GM18870 (cell line): ENCODE data around the gene UTP3.
"Not testable (repeated sequence)": the region's sequence is repeated elsewhere in the genome, so short reads cannot be mapped to it uniquely, and the experiment has no call there.

Experiments used
- ATAC-seq: cut with Tn5 transposase; IDR thresholded peaks from one replicate; pipeline ENCODE4 v1.9.1; 2021; ENCODE audit warnings: moderate library complexity; ENCODE audit not compliant: unreplicated experiment

UTP3 gene

DNA sequence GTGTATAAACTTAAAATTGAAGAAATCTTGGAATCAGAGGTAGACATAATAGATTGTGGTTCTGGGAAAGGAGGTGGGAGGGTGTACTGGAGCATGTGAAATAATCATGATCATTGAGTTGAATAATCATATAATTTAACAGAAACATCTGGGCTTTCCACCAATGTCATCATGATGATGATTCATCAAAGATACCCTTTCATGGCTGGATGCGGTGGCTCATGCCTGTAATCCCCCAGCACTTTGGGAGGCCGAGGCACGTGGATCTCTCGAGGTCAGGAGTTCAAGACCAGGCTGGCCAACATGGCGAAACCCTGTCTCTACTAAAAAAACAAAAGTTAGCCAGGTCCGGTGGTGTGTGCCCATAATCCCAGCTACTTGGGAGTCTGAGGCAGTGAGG, 26.8 kb downstream of the UTP3 start:
- ATAC-seq: peak; percentile 5

- ATAC-seq: no peak
Observed at GRCh38 chr4:70718811-70719604, 30.7 kb downstream of the UTP3 start.

DNA sequence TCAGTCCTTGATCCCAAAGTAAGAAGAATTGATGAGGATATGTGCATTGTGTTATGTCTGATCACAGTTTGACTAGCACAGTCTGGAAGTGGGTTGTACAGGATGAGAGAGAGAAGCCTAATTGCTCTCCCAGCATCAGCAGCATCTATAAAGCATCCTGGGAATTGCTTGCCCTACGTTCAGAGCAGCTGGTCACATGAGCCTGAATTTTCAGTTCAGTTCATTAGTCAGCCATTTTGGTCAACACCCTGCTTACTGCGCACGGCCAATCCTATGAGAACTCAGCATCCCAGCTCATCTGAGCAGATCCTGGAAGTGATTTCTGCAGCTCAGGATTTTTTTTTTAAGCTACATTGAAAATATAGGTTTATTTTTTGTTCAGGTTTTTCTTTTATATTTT, 33.4 kb downstream of the UTP3 start, which contains the start of gene RUFY3:
TSS of gene RUFY3 (plus strand) at position 218 of the 400 bp plus-strand sequence. CDS start 610 bp downstream, outside the sequence.
- no peak for ATAC-seq

DNA sequence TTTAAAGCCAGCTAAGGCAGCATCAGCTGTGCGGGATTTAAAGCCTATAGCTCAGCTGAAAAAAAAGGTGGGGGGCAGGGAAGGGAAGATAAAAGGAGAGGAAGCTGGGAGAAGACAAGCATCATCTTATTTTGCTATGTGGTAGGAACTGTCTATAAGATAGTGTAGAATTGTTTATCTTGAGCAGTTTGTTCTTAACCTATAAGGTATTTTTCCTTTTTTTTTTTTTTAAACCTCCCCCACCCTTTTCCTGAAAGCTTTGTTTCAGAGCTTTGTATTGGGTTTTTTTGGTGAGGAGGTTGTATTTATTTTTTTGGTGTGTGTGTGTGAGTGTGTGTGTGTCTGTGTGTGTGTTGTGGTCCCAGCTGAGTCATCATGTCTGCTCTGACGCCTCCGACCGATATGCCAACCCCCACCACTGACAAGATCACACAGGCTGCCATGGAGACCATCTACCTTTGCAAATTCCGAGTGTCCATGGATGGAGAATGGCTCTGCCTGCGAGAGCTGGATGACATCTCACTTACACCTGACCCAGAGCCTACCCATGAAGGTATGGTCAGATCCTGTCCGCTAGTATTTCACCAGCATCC, 34.0 kb downstream of the UTP3 start:
- no peak for ATAC-seq

GRCh38 chr4:70724463-70724862, 36.1 kb downstream of the UTP3 start:
- no peak for ATAC-seq

DNA sequence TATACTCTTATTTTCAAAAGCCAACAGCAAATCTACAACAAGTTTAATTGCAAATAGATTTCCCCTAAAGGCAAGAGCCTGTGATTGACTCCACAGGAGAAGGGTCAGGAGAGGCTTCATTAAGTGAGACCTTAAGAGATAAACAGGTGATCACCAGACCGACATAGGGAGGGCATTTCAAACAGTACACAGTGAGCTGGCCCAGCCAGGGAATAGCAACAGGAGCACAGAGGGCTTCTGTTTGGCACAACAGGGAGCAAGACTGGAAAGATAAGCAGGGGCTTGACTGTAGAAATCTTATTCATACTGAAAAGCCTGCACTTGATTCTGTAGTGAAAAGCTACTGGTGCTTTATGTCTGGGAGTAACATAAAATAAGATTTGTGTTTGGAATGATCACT, 37.3 kb downstream of the UTP3 start:
- ATAC-seq: no peak

- not testable (repeated sequence) for ATAC-seq
Observed at GRCh38 chr4:70726515-70726914, 38.2 kb downstream of the UTP3 start.

- ATAC-seq: no peak
Observed at GRCh38 chr4:70728091-70728490, 39.8 kb downstream of the UTP3 start.

DNA sequence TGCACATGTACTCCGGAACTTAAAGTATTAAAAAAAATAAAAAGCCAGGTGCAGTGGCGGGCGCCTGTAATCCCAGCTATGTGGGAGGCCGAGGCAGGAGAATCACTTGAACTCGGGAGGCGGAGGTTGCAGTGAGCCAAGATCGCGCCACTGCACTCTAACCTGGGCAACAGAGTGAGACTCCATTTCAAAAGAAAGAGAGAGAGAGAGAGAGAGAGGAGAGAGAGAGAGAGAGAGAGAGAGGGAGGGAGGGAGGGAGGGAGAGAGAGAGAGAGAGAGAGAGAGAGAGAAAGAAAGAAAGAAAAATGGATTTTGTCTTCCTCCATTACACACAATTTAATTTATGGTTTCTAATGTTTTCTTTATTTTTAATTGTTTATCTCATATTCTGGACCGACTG, 44.5 kb downstream of the UTP3 start:
- ATAC-seq: not testable (repeated sequence)

DNA sequence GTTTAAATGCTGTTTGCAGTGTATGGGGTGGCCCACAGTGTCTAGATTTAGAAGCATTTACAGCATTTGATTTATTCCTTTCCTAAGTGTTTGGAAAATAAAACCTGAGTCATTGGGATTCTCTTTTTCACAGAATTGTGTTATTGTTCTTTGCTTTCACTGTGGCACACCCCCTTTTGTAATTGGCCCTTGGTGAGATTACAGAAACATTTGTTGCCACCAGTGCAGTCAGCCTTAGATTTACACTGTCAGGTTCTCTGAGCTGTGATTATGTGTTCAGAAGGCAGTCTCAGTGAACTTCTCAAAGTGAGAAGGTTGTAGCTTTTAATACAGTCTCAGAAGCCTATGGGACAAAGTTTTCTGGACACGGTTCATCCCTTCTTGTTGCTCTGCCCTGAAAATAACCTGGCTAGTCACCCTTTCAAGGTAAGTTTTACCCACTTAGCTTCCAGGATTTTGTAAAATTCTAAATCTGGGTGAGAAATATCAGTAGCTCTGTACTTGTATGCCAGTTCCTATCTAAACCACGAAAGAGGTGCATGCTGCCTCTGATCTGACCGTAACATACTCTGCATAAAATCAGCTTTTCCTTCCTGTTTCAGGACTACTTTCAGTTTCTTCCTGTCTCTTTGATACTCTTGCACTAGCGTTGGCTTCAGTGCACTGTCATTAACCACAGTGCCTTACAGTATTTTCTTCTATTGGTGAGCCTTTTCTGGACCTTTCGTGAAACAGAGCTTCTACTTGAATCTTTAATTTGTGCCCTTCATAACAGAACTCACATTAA, 46.0 kb downstream of the UTP3 start:
- ATAC-seq: peak; percentile 96

- ATAC-seq: no peak
Observed at GRCh38 chr4:70734971-70735370, 46.6 kb downstream of the UTP3 start.

DNA sequence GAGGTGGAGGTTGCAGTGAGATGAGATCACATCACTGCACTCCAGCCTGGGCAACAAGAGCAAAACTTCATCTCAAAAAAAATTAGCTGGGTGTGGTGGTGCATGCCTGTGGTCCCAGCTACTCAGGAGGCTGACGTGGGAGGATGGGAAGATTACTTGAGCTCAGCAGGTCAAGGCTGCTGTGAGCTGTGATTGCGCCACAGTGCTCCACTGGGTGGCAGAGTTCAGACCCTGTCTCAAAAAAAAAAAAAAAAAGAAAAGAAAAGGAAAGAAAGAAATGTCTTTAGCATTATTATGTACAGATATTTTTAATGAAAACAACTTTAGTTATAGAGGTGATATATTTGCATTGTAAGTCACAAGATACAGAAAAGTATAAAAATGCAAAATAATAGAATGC, 47.6 kb downstream of the UTP3 start:
- ATAC-seq: not testable (repeated sequence)

- no peak for ATAC-seq
Observed at GRCh38 chr4:70737006-70737405, 48.7 kb downstream of the UTP3 start.

- no peak for ATAC-seq
Observed at GRCh38 chr4:70737409-70737808, 49.1 kb downstream of the UTP3 start.

DNA sequence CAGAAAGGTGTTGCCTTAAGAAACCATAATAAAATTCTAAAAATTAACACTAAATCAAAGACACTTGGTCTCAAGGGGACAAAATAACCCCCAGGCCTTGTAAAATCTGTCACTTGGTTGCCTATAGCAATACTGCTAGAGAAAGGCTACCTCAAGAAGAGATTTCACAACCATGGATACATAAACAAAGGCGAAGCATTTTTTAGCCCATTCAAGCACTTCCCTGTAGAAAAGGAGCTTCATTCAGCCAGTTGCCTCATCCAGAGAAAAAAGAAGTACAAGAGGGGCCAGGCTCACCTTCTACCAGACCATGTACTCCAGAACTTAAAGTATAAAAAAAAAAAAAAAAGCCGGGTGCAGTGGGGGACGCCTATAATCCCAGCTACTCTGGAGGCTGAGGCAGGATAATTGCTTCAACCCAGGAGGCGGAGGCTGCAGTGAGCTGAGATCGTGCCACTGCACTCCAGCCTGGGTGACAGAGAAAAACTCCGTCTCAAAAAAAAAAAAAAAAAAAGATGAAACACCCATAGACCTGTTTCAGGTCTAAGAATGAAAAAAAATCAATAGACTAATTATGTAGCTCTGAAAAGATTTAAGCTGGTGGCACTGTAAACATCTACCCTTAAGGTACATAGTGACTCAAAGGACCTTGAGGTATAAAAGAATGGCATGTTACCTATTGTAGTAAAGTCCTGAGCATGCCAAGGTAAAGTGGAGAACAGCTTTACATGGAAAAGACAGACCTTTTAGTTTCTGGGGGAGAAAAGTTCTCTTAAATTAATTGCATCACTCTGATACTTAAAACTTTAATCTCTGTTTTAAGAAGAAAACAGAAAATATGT, 51.4 kb downstream of the UTP3 start:
- no peak for ATAC-seq
